ENCODE data around the gene ZBTB44.
A peak's percentile ranks its signal among the peaks of the same experiment; 100 is the strongest.
"Not testable (repeated sequence)": the region's sequence is repeated elsewhere in the genome, so short reads cannot be mapped to it uniquely, and the experiment has no call there.

ZBTB44 gene

GRCh38 chr11:130312046-130312445 lies 2.7 kb downstream of the ZBTB44 start:
- H3K27ac ChIP-seq (ENCODE audit: low read length), result no peak overlapping the region
- H3K9me3 ChIP-seq (ENCODE audit: control insufficient read depth, insufficient read depth, low read length), result no peaks in the 10 kb centered on the region
- no peaks in the 10 kb centered on the region for H3K27me3 ChIP-seq (ENCODE audit: control insufficient read depth, insufficient read depth, low read length)
- H3K36me3 ChIP-seq (ENCODE audit: control insufficient read depth, insufficient read depth, low read length), result no peaks in the 10 kb centered on the region
- H3K4me3 ChIP-seq (ENCODE audit: low read length), result no peak overlapping the region
- H3K4me1 ChIP-seq (ENCODE audit: control insufficient read depth, insufficient read depth, low read length), result peaks cover 1% of the 10 kb centered on the region; the same call in 1 of the 2 replicates
- DNase-seq (ENCODE audit: low read depth, low spot score), result no peak

DNA sequence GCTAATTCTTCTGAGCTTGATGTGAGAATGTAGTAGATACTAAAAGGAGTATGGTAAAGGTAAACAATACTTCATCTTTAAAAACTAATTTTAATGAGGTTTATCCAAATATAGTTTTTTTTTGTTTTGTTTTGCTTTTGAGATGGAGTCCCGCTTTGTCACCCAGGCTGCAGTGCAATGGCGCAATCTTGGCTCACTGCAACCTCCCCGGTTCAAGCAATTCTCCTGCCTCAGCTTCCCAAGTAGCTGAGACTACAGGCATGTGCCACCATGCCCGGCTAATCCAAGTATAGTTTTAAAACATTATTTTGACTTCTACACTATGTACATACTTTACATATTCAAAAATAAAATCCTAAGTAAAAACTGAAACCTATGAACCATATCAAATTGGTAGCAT lies 4.1 kb downstream of the ZBTB44 start:
- no peak overlapping the region for H3K4me3 ChIP-seq (ENCODE audit: low read length)
- no peaks in the 10 kb centered on the region for H3K36me3 ChIP-seq (ENCODE audit: control insufficient read depth, insufficient read depth, low read length)
- no CpG with 5 or more reads among the region's 4 CpGs for WGBS (ENCODE audit: insufficient coverage, insufficient read length)
- H3K27ac ChIP-seq (ENCODE audit: low read length), result no peak overlapping the region
- peaks cover 1% of the 10 kb centered on the region; the same call in 1 of the 2 replicates for H3K4me1 ChIP-seq (ENCODE audit: control insufficient read depth, insufficient read depth, low read length)
- DNase-seq (ENCODE audit: low read depth, low spot score), result no peak
- H3K27me3 ChIP-seq (ENCODE audit: control insufficient read depth, insufficient read depth, low read length), result no peaks in the 10 kb centered on the region
- no peaks in the 10 kb centered on the region for H3K9me3 ChIP-seq (ENCODE audit: control insufficient read depth, insufficient read depth, low read length)

DNA sequence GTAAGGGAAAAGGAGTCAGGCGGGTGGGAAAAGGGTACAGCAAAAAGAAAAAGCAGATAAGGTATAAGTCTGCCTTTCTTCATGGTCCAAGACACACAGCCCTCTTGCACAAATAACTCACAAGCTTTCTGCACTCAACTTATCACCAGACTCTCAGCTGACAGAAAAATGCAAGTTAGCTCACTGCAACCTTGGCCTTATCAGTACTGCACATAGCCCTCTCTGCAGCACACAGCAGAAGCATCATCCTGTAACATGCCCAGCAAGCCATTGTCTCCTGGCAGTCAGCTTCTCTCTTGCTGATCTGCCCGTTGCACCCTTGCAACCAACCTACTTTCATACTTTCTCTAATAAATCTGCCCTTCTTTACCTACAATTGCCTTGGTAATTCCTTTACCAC lies 5.8 kb downstream of the ZBTB44 start:
- no peaks in the 10 kb centered on the region for H3K27me3 ChIP-seq (ENCODE audit: control insufficient read depth, insufficient read depth, low read length)
- H3K9me3 ChIP-seq (ENCODE audit: control insufficient read depth, insufficient read depth, low read length), result no peaks in the 10 kb centered on the region
- WGBS (ENCODE audit: insufficient coverage, insufficient read length), result no CpG with 5 or more reads among the region's 2 CpGs
- no peak overlapping the region for H3K4me3 ChIP-seq (ENCODE audit: low read length)
- no peaks in the 10 kb centered on the region for H3K36me3 ChIP-seq (ENCODE audit: control insufficient read depth, insufficient read depth, low read length)
- H3K4me1 ChIP-seq (ENCODE audit: control insufficient read depth, insufficient read depth, low read length), result no peaks in the 10 kb centered on the region
- no peak overlapping the region for H3K27ac ChIP-seq (ENCODE audit: low read length)
- no peak for DNase-seq (ENCODE audit: low read depth, low spot score)

DNA sequence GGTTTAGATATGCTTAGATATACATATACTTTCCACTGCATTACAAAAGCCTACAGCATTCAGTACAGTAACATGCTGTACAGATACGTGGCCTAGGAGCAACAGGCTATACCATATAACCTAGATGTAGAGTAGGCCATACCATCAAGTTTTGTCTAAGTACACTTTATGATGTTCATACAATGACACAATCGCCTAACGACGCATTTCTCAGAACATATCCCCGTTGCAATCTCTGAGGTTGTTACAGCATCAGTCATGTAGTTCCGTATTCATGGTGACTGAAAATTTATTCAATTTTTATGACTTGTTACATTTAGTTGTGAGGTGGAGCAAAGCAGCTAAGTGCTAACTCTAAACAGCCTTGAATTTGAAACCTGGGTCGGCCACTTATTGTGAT lies 6.7 kb downstream of the ZBTB44 start:
- no peaks in the 10 kb centered on the region for H3K27me3 ChIP-seq (ENCODE audit: control insufficient read depth, insufficient read depth, low read length)
- no peaks in the 10 kb centered on the region for H3K36me3 ChIP-seq (ENCODE audit: control insufficient read depth, insufficient read depth, low read length)
- WGBS (ENCODE audit: insufficient coverage, insufficient read length), result no CpG with 5 or more reads among the region's 7 CpGs
- H3K4me1 ChIP-seq (ENCODE audit: control insufficient read depth, insufficient read depth, low read length), result no peaks in the 10 kb centered on the region
- no peak overlapping the region for H3K27ac ChIP-seq (ENCODE audit: low read length)
- no peak overlapping the region for H3K4me3 ChIP-seq (ENCODE audit: low read length)
- DNase-seq (ENCODE audit: low read depth, low spot score), result no peak
- H3K9me3 ChIP-seq (ENCODE audit: control insufficient read depth, insufficient read depth, low read length), result no peaks in the 10 kb centered on the region

DNA sequence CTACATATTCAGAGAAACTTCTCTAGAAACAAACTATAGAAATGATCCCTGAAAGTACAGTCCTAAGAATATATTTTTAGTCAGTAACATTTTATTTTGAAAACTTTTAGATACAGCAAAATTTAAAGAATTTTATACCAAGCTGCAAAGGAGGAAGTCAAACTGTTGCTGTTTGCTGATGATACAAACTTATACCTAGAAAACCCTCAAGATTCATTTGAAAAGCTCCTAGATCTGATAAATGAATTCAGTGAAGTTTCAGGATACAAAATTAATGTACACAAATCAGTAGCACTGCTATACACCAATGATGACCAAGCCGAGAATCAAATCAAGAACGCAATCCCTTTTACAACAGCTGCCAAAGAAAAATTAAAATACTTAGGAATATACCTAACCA lies 10.1 kb downstream of the ZBTB44 start:
- no peaks in the 10 kb centered on the region for H3K36me3 ChIP-seq (ENCODE audit: control insufficient read depth, insufficient read depth, low read length)
- DNase-seq (ENCODE audit: low read depth, low spot score), result no peak
- H3K4me3 ChIP-seq (ENCODE audit: low read length), result no peak overlapping the region
- WGBS (ENCODE audit: insufficient coverage, insufficient read length), result no CpG with 5 or more reads among the region's 2 CpGs
- H3K9me3 ChIP-seq (ENCODE audit: control insufficient read depth, insufficient read depth, low read length), result no peaks in the 10 kb centered on the region
- H3K27me3 ChIP-seq (ENCODE audit: control insufficient read depth, insufficient read depth, low read length), result no peaks in the 10 kb centered on the region
- H3K27ac ChIP-seq (ENCODE audit: low read length), result no peak overlapping the region
- H3K4me1 ChIP-seq (ENCODE audit: control insufficient read depth, insufficient read depth, low read length), result no peaks in the 10 kb centered on the region

GRCh38 chr11:130301002-130301401 lies 13.7 kb downstream of the ZBTB44 start:
- Histone ChIP-seq H3K36me3 (ENCODE audit: control insufficient read depth, insufficient read depth, low read length) (no peaks in the 10 kb centered on the region), H3K4me1 (ENCODE audit: control insufficient read depth, insufficient read depth, low read length) (peaks cover 5% of the 10 kb centered on the region; the same call in 1 of the 2 replicates), H3K27ac (ENCODE audit: low read length) (no peak overlapping the region), H3K27me3 (ENCODE audit: control insufficient read depth, insufficient read depth, low read length) (no peaks in the 10 kb centered on the region), H3K9me3 (ENCODE audit: control insufficient read depth, insufficient read depth, low read length) (no peaks in the 10 kb centered on the region), H3K4me3 (ENCODE audit: low read length) (no peak overlapping the region)
- DNase-seq (ENCODE audit: low read depth, low spot score), result no peak
- WGBS (ENCODE audit: insufficient coverage, insufficient read length), result 100% methylated on average over 1 of the region's 5 CpGs

DNA sequence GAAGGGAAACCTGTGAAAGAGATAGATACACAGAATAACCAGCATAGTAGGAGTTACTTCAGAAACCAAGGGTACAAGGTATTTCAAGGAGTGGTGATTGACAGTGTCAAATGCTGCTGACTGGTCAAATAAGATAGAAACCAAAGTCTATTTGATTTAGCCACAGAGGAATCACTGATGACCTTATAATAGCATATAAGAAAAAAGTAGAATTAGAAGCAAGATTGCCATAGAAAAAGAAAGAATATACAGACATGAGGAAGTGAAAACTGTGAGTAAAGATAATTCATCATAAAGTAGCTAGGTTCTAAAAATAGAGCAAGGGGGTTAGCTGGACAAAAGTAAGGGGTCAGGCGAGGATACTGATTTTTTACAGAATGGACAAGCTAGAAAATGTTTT lies 14.2 kb downstream of the ZBTB44 start:
- no peak overlapping the region for H3K4me3 ChIP-seq (ENCODE audit: low read length)
- no peak overlapping the region for H3K27ac ChIP-seq (ENCODE audit: low read length)

DNA sequence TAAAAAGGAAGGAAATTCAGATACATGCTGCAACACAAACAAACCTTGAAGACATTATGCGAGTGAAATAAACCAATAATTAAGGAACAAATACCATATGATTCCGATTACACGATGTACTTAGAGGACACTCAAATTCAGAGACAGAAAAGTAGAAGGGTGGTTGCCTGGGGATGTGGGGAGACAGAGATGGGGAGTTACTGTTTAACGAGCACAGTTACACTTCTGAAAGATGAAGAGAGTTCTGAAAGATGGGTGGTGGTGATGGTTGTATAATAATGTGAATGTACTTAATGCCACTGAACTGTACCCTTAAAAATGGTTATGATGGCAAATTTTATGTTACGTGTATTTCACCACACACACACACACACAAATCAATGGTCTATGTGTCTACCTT lies 14.7 kb downstream of the ZBTB44 start:
- Histone ChIP-seq H3K9me3 (ENCODE audit: control insufficient read depth, insufficient read depth, low read length) (no peaks in the 10 kb centered on the region), H3K27me3 (ENCODE audit: control insufficient read depth, insufficient read depth, low read length) (no peaks in the 10 kb centered on the region), H3K4me1 (ENCODE audit: control insufficient read depth, insufficient read depth, low read length) (peaks cover 5% of the 10 kb centered on the region; the same call in 1 of the 2 replicates), H3K27ac (ENCODE audit: low read length) (no peak overlapping the region), H3K36me3 (ENCODE audit: control insufficient read depth, insufficient read depth, low read length) (no peaks in the 10 kb centered on the region), H3K4me3 (ENCODE audit: low read length) (no peak overlapping the region)
- no peak for DNase-seq (ENCODE audit: low read depth, low spot score)
- no CpG with 5 or more reads among the region's 5 CpGs for WGBS (ENCODE audit: insufficient coverage, insufficient read length)

More for the DNA sequence above, 14.2 kb downstream of the ZBTB44 start:
- Histone ChIP-seq H3K9me3 (ENCODE audit: control insufficient read depth, insufficient read depth, low read length) (no peaks in the 10 kb centered on the region), H3K27me3 (ENCODE audit: control insufficient read depth, insufficient read depth, low read length) (no peaks in the 10 kb centered on the region), H3K4me1 (ENCODE audit: control insufficient read depth, insufficient read depth, low read length) (peaks cover 5% of the 10 kb centered on the region; the same call in 1 of the 2 replicates), H3K36me3 (ENCODE audit: control insufficient read depth, insufficient read depth, low read length) (no peaks in the 10 kb centered on the region)
- DNase-seq (ENCODE audit: low read depth, low spot score), result no peak
- WGBS (ENCODE audit: insufficient coverage, insufficient read length), result no CpG with 5 or more reads among the region's 1 CpG

- Histone ChIP-seq H3K4me1 (ENCODE audit: control insufficient read depth, insufficient read depth, low read length) (peaks cover 5% of the 10 kb centered on the region; the same call in 1 of the 2 replicates), H3K27me3 (ENCODE audit: control insufficient read depth, insufficient read depth, low read length) (no peaks in the 10 kb centered on the region), H3K4me3 (ENCODE audit: low read length) (no peak overlapping the region), H3K9me3 (ENCODE audit: control insufficient read depth, insufficient read depth, low read length) (no peaks in the 10 kb centered on the region), H3K27ac (ENCODE audit: low read length) (no peak overlapping the region), H3K36me3 (ENCODE audit: control insufficient read depth, insufficient read depth, low read length) (no peaks in the 10 kb centered on the region)
- WGBS (ENCODE audit: insufficient coverage, insufficient read length), result no CpG with 5 or more reads among the region's 4 CpGs
- peak; percentile 22 for DNase-seq (ENCODE audit: low read depth, low spot score)
These were observed 19.1 kb downstream of the ZBTB44 start for GRCh38 chr11:130295657-130296056.

DNA sequence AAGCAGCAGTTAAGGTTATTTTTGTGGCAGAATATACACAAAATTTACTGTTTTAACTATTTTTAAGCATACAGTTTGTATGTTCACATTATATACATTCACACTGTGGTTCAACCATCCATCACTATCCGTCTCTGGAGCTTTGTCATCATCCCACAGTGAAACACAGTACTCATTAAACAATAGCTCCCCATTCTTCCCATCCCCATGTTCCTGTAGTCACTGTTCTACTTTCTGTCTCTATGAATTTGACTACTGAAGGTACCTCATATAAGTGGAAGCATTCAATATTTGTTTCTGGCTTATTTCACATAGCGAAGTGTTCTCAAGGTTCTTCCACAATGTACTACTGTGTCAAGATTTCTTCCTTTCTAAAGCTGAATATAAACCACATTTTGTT lies 32.6 kb downstream of the ZBTB44 start:
- no CpG with 5 or more reads among the region's 2 CpGs for WGBS (ENCODE audit: insufficient coverage, insufficient read length)
- H3K4me1 ChIP-seq (ENCODE audit: control insufficient read depth, insufficient read depth, low read length), result no peaks in the 10 kb centered on the region
- H3K27me3 ChIP-seq (ENCODE audit: control insufficient read depth, insufficient read depth, low read length), result no peaks in the 10 kb centered on the region
- DNase-seq (ENCODE audit: low read depth, low spot score), result no peak
- no peaks in the 10 kb centered on the region for H3K36me3 ChIP-seq (ENCODE audit: control insufficient read depth, insufficient read depth, low read length)
- H3K4me3 ChIP-seq (ENCODE audit: low read length), result no peak overlapping the region
- no peak overlapping the region for H3K27ac ChIP-seq (ENCODE audit: low read length)
- H3K9me3 ChIP-seq (ENCODE audit: control insufficient read depth, insufficient read depth, low read length), result no peaks in the 10 kb centered on the region

- WGBS (ENCODE audit: insufficient coverage, insufficient read length), result no CpG with 5 or more reads among the region's 6 CpGs
- not testable (repeated sequence) for H3K36me3 ChIP-seq (ENCODE audit: control insufficient read depth, insufficient read depth, low read length)
These were observed 33.4 kb downstream of the ZBTB44 start for GRCh38 chr11:130281341-130281740.

More at GRCh38 chr11:130281341-130281740, 33.4 kb downstream of the ZBTB44 start:
- not testable (repeated sequence) for H3K4me1 ChIP-seq (ENCODE audit: control insufficient read depth, insufficient read depth, low read length); DNase-seq (ENCODE audit: low read depth, low spot score); H3K27me3 ChIP-seq (ENCODE audit: control insufficient read depth, insufficient read depth, low read length); H3K4me3 ChIP-seq (ENCODE audit: low read length); H3K27ac ChIP-seq (ENCODE audit: low read length); H3K9me3 ChIP-seq (ENCODE audit: control insufficient read depth, insufficient read depth, low read length)

Data from iPS DF 6.9 (cell line).